ENCODE measurements around the gene CRY2.

The CRY2 gene

DNA sequence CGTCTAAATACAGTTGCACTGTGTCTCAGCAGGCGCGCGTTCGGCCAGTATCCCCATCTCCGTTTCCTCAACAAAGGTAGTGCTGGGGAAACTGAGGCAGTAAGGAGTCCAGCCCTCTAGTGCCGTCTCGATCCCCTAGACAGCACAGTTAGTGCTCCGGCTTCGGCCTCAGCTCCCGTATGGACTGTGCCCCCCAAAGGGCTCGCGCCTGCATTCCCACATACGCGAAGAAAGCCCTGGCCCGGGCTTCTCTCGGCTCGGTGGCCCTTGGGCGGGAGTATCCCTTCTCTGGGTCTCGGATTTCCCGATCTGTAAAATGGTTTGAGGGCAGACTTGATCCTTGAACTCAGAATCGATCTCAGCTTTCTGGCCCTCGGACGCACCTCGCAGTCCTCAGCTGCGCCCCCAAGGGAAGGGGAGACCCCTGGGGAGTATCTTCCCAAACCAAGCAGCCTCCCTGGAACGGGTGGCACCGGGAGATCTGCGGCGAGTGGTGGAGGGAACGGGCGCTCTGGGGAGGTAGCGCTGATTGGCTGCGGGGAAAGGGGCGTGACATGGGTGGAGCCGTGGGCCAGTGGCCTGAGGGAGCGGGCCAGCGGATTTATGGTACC, 71.2 kb downstream of the CRY2 start:
- DNase-seq (ENCODE audit: low spot score) = peak; percentile 88

DNA sequence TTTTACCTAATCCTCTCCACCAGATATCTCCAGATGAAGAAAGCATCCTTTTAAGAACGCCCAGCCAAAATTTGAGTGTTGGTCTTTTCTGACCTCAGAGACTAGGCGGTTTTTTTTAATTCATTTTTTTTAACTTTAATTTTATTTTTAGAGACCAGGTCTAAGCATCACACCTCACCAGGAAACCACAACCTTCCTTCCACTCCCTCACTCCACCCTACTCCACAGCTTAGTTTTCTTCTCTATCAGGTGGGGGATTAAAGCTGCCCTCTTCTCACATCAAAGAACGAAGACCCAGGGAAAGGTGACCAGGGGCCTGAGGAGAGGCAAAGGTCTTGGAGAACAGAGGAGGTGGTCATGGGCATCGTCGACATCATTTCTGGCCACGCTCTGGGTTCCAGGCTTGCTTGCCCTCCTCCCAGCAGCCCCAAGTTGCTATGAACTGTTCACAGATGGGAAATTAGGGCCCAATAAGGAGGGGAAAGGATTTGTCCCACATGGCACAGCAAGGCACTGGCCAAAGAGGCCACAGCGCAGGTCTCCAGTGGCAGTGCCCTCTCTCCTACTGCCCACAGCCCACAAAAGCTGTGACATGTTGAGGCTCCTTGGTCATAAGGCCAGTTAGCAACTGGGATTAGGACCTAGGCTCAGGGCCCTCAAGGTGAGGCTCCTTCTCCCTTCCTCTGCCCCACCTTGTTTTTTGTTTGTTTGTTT, 71.8 kb downstream of the CRY2 start:
- no peak for DNase-seq (ENCODE audit: low spot score)

DNA sequence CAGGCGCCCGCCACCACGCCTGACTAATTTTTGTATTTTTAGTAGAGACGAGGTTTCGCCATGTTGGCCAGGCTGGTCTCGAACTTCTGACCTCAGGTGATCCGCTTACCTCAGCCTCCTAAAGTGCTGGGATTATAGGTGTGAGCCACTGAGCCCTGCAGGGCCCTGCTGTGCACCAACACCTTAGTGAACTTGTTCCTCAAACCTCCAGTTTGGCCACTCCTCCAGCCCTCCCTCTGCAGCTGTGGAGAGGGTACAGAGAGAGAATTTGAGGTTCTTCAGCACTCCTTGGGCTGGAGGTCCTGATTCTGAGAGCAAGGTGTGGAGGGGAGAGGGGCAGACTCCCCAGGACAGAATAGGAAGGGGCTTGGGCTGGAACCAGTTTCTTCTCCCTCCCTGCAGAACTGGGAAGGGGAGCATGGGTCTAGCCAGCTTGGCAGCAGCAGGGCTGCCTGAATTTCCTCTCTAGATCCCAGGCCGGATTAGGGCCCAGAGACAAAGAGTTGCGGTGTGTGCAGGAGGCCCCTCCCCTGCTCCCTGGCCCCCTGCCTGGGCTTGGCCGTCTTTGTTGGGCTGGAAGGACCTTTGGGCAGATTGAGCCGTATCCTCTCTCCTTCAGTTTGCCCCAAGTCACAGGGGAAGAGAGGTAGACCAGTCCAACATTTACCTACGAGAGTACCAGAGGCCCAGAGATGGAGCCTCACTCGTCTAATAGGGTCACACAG, 72.7 kb downstream of the CRY2 start:
- peak; percentile 68 for DNase-seq (ENCODE audit: low spot score)

DNA sequence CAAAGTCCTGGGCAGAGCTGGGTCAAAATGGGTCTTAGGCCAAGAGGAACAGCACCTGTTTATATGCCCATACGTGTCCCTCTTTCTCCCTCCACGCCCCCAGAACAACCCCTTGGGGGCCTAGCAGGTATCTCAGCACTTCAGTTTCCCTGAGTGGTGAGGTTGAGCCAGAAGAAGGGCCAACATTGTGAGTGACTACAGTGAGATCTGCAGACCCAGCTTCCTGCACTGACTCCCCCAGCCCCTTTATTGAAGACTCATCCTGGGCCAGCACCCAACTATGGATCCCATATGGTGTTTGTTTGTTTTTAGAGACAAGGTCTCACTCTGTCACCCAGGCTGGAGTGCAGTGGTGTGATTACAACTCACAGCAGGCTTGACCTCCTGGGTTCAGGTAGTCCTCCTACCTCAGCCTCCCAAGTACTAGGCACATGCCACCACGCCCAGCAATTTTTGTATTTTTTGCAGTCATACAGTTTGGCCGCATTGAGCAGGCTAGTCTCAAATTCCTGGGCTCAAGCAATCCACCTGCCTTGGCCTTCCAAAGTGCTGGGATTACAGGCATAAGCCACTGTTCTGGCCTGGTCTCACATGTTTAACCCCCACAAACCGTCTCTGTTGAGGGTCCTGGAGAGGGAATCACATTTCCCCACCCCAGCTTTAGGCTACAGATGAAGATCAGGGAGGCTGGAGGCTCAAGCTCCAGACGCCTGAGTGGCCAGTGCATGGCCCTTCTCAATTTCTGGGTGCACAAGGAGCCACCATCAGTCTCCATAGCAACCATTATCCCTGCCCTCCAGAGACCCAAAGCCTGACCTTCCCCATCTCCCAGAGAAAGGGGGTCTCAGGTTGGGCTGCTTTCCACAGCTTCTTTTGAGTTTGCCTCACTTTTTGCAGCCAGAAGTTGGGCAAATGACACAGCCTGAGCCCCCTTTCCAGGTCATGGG, 73.5 kb downstream of the CRY2 start:
- DNase-seq (ENCODE audit: low spot score) = no peak

DNA sequence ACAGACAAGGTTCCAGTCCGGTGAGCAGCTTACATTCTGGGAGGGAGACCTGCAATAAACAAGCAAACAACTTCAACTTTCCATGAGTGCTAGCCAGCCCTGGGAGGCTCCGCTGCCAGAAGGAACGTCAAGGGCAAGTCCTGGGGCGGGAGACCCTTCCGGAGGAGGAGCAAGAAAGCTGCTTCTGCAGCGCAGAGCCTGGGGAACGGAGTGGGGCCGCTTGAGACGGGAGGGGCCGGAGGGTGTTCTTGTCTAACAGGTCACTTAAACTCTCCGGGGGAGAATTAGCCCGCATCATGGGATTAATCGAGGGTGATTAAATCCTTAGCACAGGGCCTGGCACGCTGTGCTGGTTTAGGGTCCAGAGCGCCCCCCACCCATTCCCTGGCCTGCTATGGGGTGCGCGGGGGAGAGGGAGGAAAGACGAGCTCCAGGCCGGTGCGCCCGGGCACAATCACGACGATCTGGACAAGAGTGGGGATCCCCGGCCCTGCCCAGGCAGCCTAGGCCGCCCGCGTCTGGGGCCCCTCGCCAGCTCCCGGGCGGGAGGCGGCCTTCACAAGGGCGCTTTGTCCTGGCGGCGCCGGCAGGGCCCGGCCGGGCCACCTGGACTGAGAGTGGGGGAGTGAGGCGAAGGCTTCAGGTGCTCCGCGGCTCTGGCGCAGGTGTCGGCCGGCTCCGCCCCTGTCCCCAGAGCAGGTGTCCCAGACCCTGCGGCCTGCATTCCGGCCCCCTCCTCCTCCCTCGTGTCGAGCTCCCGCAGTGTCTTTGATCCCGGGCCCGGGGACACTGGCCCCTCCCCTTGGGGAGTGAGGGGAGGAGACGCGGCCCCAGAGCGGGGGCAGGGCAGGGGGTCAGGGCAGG, 74.5 kb downstream of the CRY2 start:
- peak; percentile 69 for DNase-seq (ENCODE audit: low spot score)

DNA sequence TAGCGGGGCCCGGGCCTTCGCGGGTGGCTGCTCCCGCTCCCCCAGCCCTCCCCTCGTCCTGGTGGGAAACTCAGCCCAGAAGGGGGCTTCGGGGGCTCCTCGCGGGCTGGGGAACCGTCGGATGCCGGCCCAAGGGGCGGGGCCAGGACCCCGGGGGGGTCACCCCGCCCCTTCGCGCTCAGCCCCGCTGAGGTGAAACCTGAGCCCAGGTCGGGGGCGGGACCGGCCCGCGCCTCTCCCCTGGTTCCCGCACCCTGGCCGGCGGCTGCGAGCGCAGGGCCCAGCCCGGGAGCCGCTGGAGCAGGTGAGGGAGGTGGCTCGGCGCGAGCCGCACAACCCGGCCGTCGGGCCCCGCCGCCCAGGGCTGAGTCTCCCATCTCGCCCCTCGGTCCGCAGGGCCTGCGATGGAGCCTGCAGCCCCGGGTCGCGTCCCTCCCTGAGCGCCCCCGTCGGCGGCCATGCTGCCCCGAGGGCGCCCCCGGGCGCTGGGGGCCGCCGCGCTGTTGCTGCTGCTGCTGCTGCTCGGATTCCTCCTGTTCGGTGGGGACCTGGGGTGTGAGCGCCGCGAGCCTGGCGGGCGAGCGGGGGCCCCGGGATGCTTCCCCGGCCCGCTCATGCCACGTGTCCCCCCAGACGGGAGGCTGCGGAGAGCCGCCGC, 75.3 kb downstream of the CRY2 start, which contains the start of gene LARGE2:
LARGE2 (plus strand) TSS at position 232 of the 658 bp plus-strand sequence; CDS start at position 459, 227 bp downstream.
- DNase-seq (ENCODE audit: low spot score) = peak; percentile 85

DNA sequence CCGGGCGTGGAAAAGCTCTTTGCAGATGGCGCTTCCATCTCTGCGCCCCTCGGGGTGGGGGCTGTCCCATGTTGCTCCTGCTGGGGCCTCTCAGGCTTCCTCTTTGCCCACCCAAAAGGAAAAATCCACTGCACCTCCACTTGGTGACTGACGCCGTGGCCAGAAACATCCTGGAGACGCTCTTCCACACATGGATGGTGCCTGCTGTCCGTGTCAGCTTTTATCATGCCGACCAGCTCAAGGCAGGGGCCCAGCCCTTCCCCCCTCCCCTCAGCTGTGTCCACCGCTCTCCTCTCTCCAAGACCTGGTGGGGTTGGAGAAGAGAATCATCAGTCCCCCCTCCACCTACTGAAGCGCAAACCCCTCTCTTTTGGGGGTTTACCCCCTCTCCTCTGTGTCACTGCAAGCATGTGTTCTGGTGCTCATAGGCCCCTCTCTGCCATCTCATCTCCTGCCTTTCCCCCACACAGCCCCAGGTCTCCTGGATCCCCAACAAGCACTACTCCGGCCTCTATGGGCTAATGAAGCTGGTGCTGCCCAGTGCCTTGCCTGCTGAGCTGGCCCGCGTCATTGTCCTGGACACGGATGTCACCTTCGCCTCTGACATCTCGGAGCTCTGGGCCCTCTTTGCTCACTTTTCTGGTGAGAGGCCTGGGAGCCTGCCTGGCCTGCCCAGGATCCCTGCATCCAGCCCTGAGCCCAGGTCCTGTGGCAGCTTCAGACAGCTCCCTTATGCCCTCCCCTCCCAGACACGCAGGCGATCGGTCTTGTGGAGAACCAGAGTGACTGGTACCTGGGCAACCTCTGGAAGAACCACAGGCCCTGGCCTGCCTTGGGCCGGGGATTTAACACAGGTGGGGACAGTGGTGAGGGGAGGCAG, 77.0 kb downstream of the CRY2 start:
- DNase-seq (ENCODE audit: low spot score) = peak; percentile 45

DNA sequence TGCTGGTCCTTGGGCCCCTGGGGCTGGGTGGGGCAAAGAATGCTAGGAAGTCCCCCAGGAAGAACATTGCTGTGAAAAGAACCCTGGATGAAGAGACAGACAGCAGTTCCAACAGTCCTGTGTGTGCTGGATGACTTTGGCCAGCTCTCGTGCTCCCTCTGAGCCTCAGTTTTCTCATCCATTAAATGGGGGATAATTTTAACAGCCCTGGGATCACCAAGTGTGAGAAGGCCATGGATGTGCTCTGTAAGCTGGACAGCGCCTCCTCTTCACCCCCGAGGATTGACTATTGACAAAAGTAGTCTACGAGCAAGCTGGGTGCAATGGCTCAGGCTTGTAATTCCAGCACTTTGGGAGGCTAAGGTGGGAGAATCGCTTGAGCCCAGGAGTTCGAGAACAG, 77.7 kb downstream of the CRY2 start:
- DNase-seq (ENCODE audit: low spot score) = no peak

DNA sequence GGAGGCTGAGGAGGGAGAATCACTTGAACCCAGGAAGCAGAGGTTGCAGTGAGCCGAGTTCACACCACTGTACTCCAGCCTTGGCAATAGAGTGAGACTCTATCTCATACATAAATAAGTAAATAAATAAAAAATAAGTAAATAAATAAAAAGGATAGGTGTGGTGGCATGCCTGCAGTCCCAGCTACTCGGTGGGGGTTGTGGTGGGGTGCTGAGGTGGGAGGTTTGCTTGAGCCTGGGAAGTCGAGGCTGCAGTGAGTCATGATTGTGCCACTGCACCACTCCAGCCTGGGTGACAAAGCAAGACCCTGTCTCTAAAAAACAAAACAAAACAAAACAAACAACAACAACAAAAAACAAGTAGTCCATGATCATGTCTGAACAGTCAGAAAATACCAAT, 78.3 kb downstream of the CRY2 start:
- no peak for DNase-seq (ENCODE audit: low spot score)

DNA sequence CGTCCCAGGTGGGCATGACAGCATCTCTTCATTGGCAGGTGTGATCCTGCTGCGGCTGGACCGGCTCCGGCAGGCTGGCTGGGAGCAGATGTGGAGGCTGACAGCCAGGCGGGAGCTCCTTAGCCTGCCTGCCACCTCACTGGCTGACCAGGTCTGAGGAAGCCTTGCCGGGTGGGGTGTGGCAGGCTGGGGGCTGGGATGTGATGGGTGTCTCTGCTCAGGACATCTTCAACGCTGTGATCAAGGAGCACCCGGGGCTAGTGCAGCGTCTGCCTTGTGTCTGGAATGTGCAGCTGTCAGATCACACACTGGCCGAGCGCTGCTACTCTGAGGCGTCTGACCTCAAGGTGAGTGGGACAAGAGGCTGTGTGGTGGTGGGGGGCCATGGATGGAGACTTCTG, 78.7 kb downstream of the CRY2 start:
- DNase-seq (ENCODE audit: low spot score) = peak; percentile 49

DNA sequence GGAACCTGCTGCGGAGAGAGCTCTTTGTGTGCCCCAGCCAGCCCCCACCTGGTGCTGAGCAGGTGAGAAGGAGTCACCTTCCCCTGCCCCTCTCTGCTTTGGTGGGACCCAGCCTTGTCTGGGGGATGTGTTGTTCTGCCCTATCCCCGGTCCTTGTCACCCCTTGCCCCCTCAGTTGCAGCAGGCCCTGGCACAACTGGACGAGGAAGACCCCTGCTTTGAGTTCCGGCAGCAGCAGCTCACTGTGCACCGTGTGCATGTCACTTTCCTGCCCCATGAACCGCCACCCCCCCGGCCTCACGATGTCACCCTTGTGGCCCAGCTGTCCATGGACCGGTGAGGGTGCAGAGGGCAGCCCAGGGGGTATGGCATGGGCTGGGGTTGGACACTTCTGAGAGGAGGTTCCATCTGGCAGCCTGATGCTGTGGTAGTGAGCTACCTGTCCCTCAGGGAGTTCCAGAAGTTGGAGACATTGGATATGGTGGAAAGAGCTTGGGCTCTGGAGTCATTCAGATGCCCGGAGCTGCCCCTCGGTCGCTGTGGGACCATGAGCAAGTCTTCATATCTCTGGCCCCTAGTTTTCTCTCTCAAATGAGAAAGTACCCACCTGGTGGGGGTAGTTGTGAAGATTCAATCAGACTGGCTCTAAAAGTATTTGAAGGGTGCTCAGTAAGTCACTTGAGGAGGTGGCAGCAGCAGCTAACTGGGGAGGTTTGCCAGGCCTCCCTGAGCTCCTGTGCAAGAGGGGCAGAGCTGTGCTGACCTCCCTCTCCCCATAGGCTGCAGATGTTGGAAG, 79.5 kb downstream of the CRY2 start:
- no peak for DNase-seq (ENCODE audit: low spot score)

DNA sequence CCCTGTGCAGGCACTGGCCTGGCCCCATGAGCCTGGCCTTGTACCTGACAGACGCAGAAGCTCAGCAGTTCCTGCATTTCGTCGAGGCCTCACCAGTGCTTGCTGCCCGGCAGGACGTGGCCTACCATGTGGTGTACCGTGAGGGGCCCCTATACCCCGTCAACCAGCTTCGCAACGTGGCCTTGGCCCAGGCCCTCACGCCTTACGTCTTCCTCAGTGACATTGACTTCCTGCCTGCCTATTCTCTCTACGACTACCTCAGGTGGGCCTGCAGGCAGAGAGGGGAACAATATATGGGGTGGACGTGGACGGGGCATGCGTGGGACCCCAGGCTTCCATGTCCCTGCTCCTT, 80.0 kb downstream of the CRY2 start:
- peak; percentile 38 for DNase-seq (ENCODE audit: low spot score)

DNA sequence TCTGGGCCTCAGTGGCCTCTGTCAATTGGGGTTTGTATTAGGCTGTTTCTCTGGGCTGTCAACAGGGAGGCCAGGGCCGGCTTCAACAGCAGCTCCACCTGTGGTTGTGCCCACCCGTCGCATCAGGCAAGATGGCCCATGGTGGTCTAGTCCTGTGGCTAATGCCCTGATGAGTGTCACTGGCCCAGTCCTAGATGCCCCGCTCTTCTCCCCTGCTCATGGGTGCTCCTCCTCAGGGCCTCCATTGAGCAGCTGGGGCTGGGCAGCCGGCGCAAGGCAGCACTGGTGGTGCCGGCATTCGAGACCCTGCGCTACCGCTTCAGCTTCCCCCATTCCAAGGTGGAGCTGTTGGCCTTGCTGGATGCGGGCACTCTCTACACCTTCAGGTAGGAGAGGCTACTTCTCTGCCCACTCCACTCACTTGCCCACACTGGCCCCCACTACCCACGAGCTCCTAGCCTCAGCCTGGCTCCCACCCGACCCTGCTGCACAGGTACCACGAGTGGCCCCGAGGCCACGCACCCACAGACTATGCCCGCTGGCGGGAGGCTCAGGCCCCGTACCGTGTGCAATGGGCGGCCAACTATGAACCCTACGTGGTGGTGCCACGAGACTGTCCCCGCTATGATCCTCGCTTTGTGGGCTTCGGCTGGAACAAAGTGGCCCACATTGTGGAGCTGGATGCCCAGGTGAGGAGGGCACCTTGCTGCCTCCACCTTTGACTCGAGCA, 80.6 kb downstream of the CRY2 start:
- DNase-seq (ENCODE audit: low spot score) = no peak

DNA sequence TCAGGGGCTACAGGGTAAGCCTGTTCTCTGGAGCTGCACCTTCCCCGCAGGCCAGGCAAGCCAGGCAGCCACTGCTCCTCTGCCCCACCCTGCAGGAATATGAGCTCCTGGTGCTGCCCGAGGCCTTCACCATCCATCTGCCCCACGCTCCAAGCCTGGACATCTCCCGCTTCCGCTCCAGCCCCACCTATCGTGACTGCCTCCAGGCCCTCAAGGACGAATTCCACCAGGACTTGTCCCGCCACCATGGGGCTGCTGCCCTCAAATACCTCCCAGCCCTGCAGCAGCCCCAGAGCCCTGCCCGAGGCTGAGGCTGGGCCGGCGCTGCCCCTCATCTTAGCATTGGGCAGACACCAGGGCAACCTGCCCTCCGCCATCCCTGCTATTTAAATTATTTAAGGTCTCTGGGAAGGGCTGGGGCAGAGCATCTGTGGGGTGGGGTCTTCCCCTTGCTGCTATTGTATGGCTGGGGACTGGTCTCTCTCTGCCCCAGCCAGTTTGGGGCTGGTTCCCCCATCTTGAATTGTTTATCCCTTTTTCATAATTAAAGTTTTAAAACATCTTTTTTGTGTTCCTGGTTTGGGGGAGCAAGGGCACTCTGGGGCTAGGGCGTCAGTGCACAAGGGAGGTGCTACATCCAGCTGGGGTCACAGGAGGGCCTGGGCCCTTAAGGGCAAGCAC, 81.4 kb downstream of the CRY2 start:
- peak; percentile 46 for DNase-seq (ENCODE audit: low spot score)

DNA sequence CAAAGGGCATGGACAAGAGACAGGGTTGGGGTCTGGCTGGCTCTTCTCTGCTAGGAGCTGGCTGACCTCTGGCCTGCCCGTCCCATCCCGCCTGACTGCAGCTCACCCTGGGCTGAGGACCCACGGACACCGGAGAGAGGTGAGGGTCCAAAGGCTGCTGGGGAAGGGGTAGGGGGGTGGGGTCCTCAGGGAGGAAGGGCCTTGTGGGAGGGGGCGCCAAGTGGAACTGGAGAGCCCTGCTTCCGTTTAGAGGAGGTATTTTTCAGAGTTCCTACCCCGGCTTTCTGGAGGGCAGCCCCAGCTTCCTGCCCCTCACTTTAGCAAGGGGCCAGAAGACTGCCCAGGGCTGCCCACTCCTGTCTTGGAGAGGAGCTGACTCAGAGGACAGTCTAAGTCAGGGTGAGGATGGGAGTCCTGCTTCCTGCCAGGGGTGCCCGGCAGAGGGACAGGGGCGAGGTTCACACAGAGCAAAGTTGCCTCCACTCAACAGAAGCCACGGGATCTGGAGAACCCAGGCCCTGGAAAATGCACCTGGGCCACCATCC, 82.3 kb downstream of the CRY2 start:
- no peak for DNase-seq (ENCODE audit: low spot score)

DNA sequence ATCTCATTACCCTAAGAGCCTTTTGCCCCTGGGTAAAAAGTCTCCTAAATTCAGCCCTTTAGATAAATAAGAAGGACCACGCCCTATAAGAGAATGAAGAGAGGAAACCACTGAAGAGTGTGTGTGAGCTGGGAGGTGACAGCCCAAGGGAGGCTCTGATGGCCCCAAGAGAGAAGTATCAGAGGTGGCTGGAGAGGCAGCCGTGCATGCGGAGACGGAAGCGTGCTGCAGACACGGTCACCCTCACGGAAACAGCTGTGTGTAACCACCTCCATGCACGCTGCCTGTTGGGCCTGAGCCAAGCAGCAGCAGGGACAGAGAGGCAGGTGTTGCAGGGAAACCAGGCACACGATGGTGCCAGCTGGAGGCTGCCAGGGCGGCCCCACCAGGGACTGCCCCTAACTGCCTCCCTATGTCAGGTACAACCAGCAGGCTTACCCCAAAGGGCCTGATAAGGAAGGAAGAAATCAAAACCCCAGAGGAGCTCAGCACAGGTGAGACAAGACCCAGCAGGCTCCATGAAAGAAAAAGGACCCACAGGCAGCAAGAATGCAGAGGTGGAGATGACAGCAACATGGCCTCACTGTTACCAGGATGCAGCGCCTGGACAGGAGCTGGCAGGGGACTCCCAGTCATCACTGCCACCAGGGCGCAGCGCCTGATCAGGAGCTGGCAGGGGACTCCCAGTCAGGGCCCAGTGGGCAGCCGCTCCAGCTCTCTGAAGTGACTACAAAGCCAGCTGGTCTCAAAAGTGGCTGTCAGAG, 82.9 kb downstream of the CRY2 start:
- peak; percentile 39 for DNase-seq (ENCODE audit: low spot score)
